ENCODE results near the gene SORBS2. TPM values are rescaled to one million over a fixed set of nuclear protein-coding genes. Genes with fewer than 3 reads are reported as not detected.

Gene SORBS2
- total and polyA plus RNA-seq, 2 of the 4 experiments (the other 2 are of a cell fraction) = 0.18 TPM; not detected in 1

- TF ChIP-seq USF2 (IDR thresholded peaks at IDR 0.05; ENCODE audit: low read depth, low read length) = no peak
Observed at GRCh38 chr4:185774845-185775680, 36.9 kb downstream of the SORBS2 start (continued).

- Histone ChIP-seq H3K9me3 (ENCODE audit: control insufficient read depth, insufficient read depth, low read length) (no peaks in the 10 kb centered on the region), H2BK120ac (ENCODE audit: low read depth, low read length) (peak overlapping the region; percentile 37; the same call in 1 of the 2 replicates), H3K27me3 (ENCODE audit: control insufficient read depth, insufficient read depth, low read length) (peaks cover 2% of the 10 kb centered on the region; the same call in 1 of the 2 replicates), H4K5ac (ENCODE audit: low read depth, low read length) (no peak overlapping the region), H3K4me2 (ENCODE audit: low read depth, low read length) (no peak overlapping the region), H3K14ac (replicated peaks; ENCODE audit: low read depth, low read length) (no peak overlapping the region), H2BK5ac (ENCODE audit: low read depth, low read length, poor library complexity, severe bottlenecking) (no peak overlapping the region), H3K9me1 (ENCODE audit: insufficient read depth, low read length) (peaks cover 6% of the 10 kb centered on the region), H2BK20ac (ENCODE audit: low read depth, low read length) (no peak overlapping the region), H3K18ac (ENCODE audit: low read depth, low read length) (peak overlapping the region; percentile 46; the same call in 1 of the 2 replicates), H3K4ac (ENCODE audit: low read depth, low read length) (0 out of 2 replicates have a peak overlapping the region, but pooled peaks have one; percentile 19), H4K91ac (ENCODE audit: insufficient read depth, low read depth, low read length) (no peak overlapping the region), H2AK9ac (replicated peaks; ENCODE audit: low read depth, low read length, poor library complexity) (no peak overlapping the region), H2AFZ (replicated peaks; ENCODE audit: low read length, poor library complexity) (no peak overlapping the region), H3K27ac (ENCODE audit: insufficient read depth, low read length) (no peak overlapping the region), H4K8ac (ENCODE audit: low read depth in 2 of 2, low read length in 2 of 2) (no peak overlapping the region), H3K79me1 (ENCODE audit: low read depth in 1 of 2, low read length in 2 of 2) (no peaks in the 10 kb centered on the region), H3K4me3 (ENCODE audit: insufficient read depth, low read depth, low read length) (no peak overlapping the region), H3K4me1 (ENCODE audit: control insufficient read depth, insufficient read depth, low read length) (peaks cover 2% of the 10 kb centered on the region; the same call in 1 of the 2 replicates), H2BK15ac (ENCODE audit: low read depth, low read length) (no peak overlapping the region), H4K20me1 (ENCODE audit: insufficient read depth, low read length) (no peaks in the 10 kb centered on the region), H3K56ac (ENCODE audit: extremely low read depth, insufficient read depth, low read length) (no peak overlapping the region), H3K36me3 (ENCODE audit: control insufficient read depth, insufficient read depth, low read length) (no peaks in the 10 kb centered on the region), H2AK5ac (ENCODE audit: low read depth, low read length) (peak overlapping the region; percentile 29; the same call in 1 of the 2 replicates), H3K9ac (ENCODE audit: low read depth, low read length) (no peak overlapping the region), H3K23ac (ENCODE audit: low read depth, low read length) (no peak overlapping the region)
- dilution Hi-C loops (cut with HindIII; ENCODE audit: low sequenced_read_pairs, unreplicated experiment) (no loop called here), intact Hi-C loops (cut with micrococcal nuclease) (no loop called here), in situ Hi-C loops (cut with MboI; ENCODE audit: low sequenced_read_pairs) (no loop called here)
- no TSS peak for BruUV-seq (replicated peaks)
- ATAC-seq (ENCODE audit: low read depth) (no peak), DNase-seq (no peak)
- ChIA-PET POLR2A (ENCODE audit: unreplicated experiment) (no interaction called here), CTCF (interaction anchor here (0.6 to 1.0 kb wide), 2 partner anchors 12 to 18 kb away, joined by 3 to 4 read pairs; no protein-coding TSS in a partner anchor)
- WGBS, 2 experiments (ENCODE audit: extremely low coverage in 2 of 2, insufficient read length in 1 of 2) = 87% methylated on average over 3 of the region's 8 CpGs; no CpG with 5 or more reads in 1 of the 2 experiments
- TF ChIP-seq MAFK (IDR thresholded peaks at IDR 0.05; ENCODE audit: low read depth, low read length) = no peak
- TF ChIP-seq POLR2A (IDR thresholded peaks at IDR 0.05; ENCODE audit: low read depth, low read length) = no peak
- TF ChIP-seq CTCF (conservative IDR thresholded peaks at IDR 0.05; ENCODE audit: low read depth, low read length) = no peak
- no peak for TF ChIP-seq CHD1 (IDR thresholded peaks at IDR 0.05; ENCODE audit: low read depth, low read length)
- no peak for TF ChIP-seq MXI1 (IDR thresholded peaks at IDR 0.05; ENCODE audit: borderline replicate concordance, low read depth, low read length)
- no peak for TF ChIP-seq NFE2L2 (IDR thresholded peaks at IDR 0.05; ENCODE audit: low read depth, low read length)
- TF ChIP-seq RCOR1 (IDR thresholded peaks at IDR 0.05; ENCODE audit: insufficient replicate concordance, low read length) = no peak
- TF ChIP-seq RFX5 (IDR thresholded peaks at IDR 0.05; ENCODE audit: low read depth, low read length) = no peak
- TF ChIP-seq SMC3 (IDR thresholded peaks at IDR 0.05; ENCODE audit: low read depth, low read length) = no peak
- TF ChIP-seq RAD21 (IDR thresholded peaks at IDR 0.05; ENCODE audit: low read length) = no peak
- no peak for TF ChIP-seq MAZ (IDR thresholded peaks at IDR 0.05; ENCODE audit: borderline replicate concordance, low read depth, low read length)
- TF ChIP-seq CEBPB (IDR thresholded peaks at IDR 0.05; ENCODE audit: low read depth, low read length) = no peak
- TF ChIP-seq BHLHE40 (IDR thresholded peaks at IDR 0.05; ENCODE audit: low read depth, low read length) = no peak
Observed at GRCh38 chr4:185774131-185774653, 37.8 kb downstream of the SORBS2 start.

All from IMR-90 (cell line).